IPS-15b (cell line): ENCODE results near the gene RBM38.

Experiments used
- H3K27me3 ChIP-seq: one replicate; pipeline ENCODE4 v1.6.1; 2013; ENCODE audit warnings: low read length; ENCODE audit not compliant: control insufficient read depth, insufficient read depth
- H3K36me3 ChIP-seq: one replicate; pipeline ENCODE4 v1.6.1; 2013; ENCODE audit warnings: low read length; ENCODE audit not compliant: control insufficient read depth, insufficient read depth
- H3K4me1 ChIP-seq: one replicate; pipeline ENCODE4 v1.6.1; 2013; ENCODE audit warnings: mild to moderate bottlenecking, low read length; ENCODE audit not compliant: control insufficient read depth, insufficient read depth
- H3K4me3 ChIP-seq: one replicate; pipeline ENCODE4 v1.5.1; 2013; ENCODE audit warnings: low read depth, low read length
- H3K9ac ChIP-seq: one replicate; pipeline ENCODE4 v1.6.1; 2013; ENCODE audit warnings: low read depth, mild to moderate bottlenecking, low read length
- H3K9me3 ChIP-seq: one replicate; pipeline ENCODE4 v1.6.1; 2013; ENCODE audit warnings: mild to moderate bottlenecking, low read length; ENCODE audit not compliant: control insufficient read depth, insufficient read depth

RBM38 gene

DNA sequence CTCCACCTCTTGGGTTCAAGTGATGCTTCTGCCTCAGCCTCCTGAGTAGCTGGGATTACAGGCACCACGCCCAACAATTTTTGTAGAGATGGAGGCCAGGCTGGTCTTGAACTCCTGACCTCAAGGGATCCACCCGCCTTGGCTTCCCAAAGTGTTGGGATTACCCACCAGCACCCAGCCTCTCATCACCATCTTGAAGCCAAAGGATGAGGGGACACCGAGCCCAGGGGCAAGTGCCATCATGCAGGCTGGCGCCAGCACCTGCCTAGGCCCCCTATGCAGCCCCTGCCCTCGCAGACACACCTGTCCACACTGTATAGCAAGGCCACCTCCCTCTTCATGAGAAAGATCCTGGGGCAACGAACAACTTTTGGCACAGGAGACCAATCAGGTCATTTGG, 5.3 kb upstream of the RBM38 start:
- H3K9me3 ChIP-seq = no peaks in the 10 kb centered on the region
- H3K4me3 ChIP-seq = no peak overlapping the region
- H3K9ac ChIP-seq = no peak overlapping the region
- H3K4me1 ChIP-seq = no peaks in the 10 kb centered on the region
- no peaks in the 10 kb centered on the region for H3K27me3 ChIP-seq
- no peaks in the 10 kb centered on the region for H3K36me3 ChIP-seq

DNA sequence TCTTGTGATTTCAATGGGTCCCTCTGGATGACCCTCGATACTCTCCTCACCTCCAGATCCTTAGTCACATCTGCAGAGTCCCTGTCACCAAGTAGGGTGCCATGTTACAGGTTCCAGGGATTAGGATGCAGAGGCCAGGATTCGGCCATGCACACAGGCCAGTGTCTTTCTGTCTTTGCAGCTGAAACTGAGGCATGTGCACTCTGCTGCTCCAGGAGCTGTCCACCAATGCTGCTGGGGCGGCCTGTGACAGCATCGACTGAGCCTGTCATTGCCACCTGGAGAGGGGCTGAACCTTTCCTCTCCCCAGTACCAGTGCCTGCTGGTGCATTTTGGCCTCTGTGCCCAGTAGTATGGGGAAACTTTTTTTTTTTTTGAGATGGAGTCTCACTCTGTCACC, 4.4 kb upstream of the RBM38 start:
- no peaks in the 10 kb centered on the region for H3K27me3 ChIP-seq
- no peak overlapping the region for H3K4me3 ChIP-seq
- no peaks in the 10 kb centered on the region for H3K4me1 ChIP-seq
- no peak overlapping the region for H3K9ac ChIP-seq
- no peaks in the 10 kb centered on the region for H3K9me3 ChIP-seq
- H3K36me3 ChIP-seq = no peaks in the 10 kb centered on the region

DNA sequence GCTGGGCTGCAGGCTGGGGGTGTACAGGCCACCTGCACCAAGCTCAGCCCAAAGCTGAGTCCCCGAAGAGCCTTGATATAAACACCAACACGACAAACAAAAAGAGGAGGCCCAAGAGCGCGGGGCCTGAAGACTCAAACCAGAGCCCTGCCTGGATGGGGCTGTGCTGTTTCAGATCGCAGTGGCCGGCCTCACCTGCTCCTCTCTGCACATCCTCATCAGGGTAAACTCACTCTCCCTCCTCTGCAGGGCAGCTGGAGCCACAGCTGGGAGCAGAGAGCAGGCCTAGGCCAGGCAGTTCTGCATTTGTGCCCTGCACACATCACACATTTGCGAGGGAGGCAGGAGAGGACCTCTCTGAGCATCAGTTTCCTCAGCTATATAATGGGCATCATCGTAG, 3.7 kb upstream of the RBM38 start:
- Histone ChIP-seq H3K27me3 (no peaks in the 10 kb centered on the region), H3K9me3 (no peaks in the 10 kb centered on the region), H3K4me3 (no peak overlapping the region), H3K4me1 (no peaks in the 10 kb centered on the region), H3K36me3 (no peaks in the 10 kb centered on the region), H3K9ac (no peak overlapping the region)

DNA sequence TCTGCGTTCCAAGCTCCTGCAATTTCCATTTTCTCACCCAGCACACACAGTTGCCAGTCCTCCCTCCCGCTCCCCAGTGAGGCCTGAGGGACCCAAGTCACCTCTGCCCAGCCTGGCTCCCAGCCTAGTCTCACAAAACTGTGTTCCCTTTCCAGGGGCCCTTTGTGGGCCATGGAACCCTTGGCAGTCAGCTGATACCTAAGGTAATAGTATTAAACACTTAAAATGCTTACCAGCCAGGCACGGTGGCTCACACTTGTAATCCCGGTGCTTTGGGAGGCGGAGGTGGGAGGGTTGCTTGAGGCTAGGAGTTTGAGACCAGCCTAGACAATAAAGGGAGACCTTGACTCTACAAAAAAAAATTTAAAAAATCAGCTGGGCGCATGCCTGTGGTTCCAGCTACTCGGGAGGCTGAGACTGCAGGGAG, 3.2 kb upstream of the RBM38 start:
- H3K4me3 ChIP-seq = no peak overlapping the region

DNA sequence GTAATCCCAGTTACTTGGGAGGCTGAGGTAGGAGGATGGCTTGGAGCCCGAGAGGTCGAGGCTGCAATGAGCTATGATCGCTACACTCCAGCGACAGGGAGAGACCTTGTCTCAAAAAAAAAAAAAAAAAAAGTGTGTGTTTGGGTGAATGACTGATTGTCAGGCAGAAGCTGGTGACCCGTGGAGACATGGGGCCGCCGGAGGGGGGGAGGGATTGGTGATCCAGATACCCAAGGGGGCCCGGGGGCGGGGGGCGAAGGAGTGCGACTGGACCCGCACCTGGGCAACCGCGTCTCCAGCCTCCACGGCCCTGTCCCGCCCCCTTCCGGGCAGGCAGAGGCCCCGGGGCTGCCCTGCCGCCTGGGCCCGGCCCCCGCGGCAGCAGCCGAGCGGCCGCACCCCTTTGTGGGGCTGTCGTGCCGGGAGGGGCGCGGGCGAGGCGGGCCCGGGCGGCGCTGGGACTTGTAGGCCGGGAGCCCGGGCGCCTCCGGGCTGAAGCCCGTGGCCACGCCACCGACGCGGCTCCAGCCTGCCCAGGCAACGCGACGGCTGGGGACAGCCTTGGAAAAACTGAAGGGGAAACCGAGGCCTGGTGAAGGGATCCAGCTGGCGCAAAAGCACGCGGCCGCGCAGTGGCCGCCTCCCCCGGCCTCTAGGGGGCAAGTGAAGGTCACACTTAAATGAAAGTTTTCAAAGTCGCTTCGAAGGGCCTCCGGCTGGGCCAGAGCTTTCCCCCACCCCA, 2.1 kb upstream of the RBM38 start:
- Histone ChIP-seq H3K27me3 (no peaks in the 10 kb centered on the region), H3K4me3 (peak overlapping the region; percentile 56), H3K4me1 (no peaks in the 10 kb centered on the region), H3K9ac (peak overlapping the region; percentile 70), H3K9me3 (no peaks in the 10 kb centered on the region), H3K36me3 (peaks cover 13% of the 10 kb centered on the region)

More for the DNA sequence above, 3.2 kb upstream of the RBM38 start:
- Histone ChIP-seq H3K9me3 (no peaks in the 10 kb centered on the region), H3K36me3 (peaks cover 2% of the 10 kb centered on the region), H3K4me1 (no peaks in the 10 kb centered on the region), H3K9ac (no peak overlapping the region), H3K27me3 (no peaks in the 10 kb centered on the region)

DNA sequence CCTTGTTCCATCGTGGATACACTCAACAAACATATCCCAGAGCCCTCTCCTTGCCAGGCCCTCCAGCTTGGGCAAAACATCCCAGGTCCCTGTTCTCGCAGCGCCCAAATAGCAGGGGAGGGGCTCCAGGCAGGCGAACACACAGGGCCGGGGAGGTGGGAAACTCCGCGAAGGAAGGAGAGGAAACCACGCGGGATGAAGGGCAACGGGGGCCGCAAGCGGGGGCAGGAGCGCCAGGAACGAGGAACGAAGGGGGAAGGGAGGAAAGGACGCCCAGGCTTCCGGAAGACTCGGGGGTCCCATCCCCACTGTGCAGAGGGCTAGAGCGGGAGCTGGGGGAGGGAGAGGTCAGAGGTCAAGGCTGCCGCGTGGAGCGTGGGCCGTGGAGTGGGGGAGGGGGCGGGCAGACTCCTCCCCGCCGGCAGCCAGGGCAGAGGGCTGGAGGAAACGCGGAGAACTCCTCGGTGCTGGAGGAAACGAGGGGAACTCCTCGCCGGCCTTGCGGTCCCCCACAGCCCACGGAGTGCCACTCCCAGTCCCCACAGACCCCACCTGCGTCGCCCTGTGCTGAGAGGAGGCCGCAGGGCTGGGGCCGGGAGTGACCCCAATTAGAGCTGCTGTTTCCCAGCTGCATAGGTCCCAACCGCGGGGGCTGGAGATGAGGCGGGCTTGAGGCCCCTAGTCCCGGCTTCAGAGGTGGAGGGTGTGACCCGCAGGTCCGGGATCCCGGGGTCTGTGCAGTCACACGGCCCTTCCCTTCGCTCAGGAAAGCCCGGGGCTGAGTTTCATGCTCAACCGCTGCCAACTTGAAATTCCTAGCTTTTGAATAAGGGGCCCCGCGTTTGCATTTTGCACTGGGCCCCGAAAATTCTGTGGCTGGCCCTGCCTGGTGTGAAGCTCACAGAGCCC, 1.2 kb upstream of the RBM38 start:
- no peaks in the 10 kb centered on the region for H3K27me3 ChIP-seq
- peaks cover 2% of the 10 kb centered on the region for H3K4me1 ChIP-seq
- H3K9me3 ChIP-seq = no peaks in the 10 kb centered on the region
- H3K36me3 ChIP-seq = peaks cover 22% of the 10 kb centered on the region
- peak overlapping the region; percentile 56 for H3K4me3 ChIP-seq
- peak overlapping the region; percentile 70 for H3K9ac ChIP-seq

DNA sequence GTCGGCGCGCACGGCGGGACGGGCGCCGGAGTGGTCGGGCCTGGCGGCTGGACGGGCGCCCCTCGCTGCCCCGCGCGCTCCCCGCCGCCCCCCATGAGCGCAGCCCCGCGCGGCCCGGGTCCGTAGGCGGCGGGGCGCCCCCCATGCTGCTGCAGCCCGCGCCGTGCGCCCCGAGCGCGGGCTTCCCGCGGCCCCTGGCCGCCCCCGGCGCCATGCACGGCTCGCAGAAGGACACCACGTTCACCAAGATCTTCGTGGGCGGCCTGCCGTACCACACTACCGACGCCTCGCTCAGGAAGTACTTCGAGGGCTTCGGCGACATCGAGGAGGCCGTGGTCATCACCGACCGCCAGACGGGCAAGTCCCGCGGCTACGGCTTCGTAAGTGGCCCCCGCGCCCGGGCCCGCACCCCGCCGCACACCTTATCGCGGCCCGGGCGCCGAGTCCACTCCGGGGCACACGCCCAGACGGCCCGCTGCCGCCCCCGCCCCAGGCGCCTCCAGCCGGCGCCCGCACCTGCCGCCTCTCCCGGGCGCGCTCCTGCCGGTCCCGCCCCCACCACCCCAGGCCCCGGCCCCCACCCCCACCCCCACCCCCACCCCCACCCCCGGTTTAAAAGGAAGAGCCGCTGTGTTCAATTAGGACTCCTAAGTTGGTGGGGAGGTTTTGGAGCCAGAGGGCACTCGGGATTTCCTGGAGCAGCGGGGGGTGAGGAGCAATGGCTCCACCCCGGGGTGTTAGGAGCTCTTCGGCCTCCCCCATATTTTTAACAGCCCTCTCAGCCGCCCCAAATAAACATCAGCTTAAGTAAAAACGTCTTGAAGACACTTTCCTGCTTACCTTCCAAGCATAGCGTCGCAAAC, 474 bp downstream of the RBM38 start:
- peak overlapping the region; percentile 71 for H3K4me3 ChIP-seq
- H3K36me3 ChIP-seq = peaks cover 28% of the 10 kb centered on the region
- H3K9me3 ChIP-seq = no peaks in the 10 kb centered on the region
- H3K4me1 ChIP-seq = peaks cover 2% of the 10 kb centered on the region
- H3K9ac ChIP-seq = peak overlapping the region; percentile 54
- no peaks in the 10 kb centered on the region for H3K27me3 ChIP-seq

DNA sequence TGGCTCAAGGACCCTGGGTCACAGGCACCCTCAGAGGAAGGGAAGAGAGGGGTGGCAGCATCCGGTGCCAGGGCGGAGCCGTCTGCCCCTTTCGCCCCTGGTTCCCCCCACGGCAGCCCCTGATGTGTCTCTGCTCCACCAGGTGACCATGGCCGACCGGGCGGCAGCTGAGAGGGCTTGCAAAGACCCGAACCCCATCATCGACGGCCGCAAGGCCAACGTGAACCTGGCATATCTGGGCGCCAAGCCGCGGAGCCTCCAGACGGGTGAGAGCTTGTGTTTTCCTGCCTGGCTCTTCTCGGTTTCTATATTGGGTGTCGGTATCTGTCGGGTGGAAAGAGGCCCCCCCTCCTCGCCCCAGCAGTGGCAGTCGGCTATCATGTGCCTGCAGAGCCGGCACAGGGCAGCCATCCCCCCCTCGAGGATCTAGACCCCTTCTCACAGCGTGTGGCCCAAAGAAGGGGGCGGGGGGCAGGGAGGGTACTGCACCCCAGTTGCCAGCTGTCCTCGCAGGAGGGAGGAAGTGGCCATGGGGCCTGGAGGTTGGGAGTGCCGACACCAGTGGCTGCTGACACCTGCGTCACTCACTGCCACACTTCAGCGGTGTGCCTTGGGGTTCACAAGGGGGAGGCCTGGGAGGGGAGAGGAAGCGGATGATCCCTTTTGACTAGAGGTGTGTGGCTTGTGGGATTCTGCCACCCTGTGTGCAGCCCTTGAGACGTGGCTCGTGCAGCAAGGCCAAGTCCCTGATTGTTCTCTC, 1.5 kb downstream of the RBM38 start:
- peak overlapping the region; percentile 54 for H3K9ac ChIP-seq
- H3K4me3 ChIP-seq = peak overlapping the region; percentile 71
- H3K4me1 ChIP-seq = peaks cover 2% of the 10 kb centered on the region
- H3K36me3 ChIP-seq = peaks cover 39% of the 10 kb centered on the region
- no peaks in the 10 kb centered on the region for H3K9me3 ChIP-seq
- H3K27me3 ChIP-seq = no peaks in the 10 kb centered on the region

DNA sequence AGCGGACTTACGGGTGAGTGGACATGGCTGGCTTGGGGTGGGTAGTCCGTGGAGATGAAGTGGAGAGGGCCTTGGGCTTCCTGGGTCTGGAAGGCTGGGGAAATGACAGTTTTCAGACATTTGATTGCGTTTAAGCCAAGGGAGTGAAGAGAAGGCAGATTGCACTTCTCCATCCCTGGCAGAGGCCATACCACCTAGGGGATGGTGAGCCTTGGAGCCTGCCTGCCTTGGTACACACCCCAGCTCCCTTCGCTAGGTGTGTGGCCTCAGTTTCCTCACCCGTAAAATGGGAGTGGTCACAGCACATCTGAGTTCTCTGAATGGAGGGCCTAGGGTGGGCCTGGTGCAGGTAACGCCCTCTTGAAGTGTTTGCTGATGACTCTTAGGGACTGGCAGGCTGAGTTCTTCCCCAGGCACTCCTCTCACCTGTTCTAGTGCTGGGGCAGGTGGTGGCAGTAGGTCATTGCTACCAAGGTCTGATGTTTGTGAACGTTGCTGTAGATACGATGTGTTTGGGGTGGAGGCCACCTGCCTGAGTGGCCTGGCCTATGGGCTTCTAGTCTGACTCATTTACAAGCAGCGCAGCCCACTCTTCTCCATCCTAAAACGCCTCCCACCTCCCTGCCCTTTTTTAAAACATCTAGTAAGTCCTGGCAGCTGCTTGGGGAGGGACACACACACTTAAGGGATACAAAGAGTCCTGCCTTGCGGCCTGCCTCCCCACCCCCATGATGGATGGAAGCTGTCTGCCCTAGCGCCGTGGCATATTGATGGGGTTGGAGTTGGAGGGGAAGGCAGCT, 2.3 kb downstream of the RBM38 start:
- Histone ChIP-seq H3K9me3 (no peaks in the 10 kb centered on the region), H3K36me3 (peaks cover 44% of the 10 kb centered on the region), H3K9ac (no peak overlapping the region), H3K27me3 (no peaks in the 10 kb centered on the region), H3K4me1 (peaks cover 2% of the 10 kb centered on the region), H3K4me3 (no peak overlapping the region)

DNA sequence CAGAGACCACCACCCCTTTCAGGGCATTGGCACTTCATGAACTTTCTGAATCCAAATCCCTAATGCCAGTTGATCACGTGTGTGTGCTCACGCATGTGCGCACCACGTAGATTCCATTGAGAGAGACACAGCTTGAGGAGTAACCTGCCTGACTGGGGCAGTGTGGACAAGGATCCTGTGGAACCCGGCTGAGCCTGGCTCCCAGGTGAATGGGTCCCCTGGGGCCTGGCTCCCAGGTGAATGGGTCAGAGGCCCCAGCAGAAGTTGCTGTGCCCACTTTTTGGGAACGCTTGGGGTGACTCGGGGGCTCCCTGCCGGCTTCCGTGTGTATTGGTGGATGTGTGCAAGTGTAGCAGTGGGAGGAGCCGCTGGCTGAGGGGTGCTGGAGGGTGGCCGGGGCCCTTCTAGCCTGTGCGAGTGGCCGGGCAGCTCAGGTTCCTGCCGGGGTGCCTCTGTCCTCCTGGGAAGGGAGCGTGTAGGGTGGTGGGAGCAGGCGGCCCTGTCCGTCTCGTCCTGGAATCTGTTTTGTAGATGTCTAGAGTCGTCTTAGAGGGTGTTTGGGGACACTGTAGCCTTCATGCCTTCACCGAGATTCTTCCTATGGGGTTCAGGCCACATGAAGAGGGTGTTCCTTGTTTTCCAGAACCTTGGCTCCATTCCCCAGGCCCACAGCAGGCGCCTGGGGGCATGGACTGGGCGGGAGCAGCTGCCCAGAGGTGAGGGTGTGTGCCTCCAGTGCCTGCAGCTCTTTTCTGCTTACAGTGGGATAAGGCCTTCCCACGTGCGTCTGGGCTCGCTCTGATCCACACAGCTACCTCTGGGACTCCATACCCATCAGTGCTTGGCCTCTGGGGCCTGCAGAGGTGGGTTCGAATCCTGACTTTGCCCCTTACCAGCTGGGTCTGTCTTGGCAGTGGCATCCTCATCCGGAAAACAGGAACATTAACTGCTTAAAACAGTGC, 3.2 kb downstream of the RBM38 start:
- H3K4me1 ChIP-seq = peaks cover 2% of the 10 kb centered on the region
- H3K36me3 ChIP-seq = peaks cover 51% of the 10 kb centered on the region
- no peaks in the 10 kb centered on the region for H3K9me3 ChIP-seq
- no peaks in the 10 kb centered on the region for H3K27me3 ChIP-seq
- H3K9ac ChIP-seq = no peak overlapping the region
- no peak overlapping the region for H3K4me3 ChIP-seq
